RWPE1 (cell line): ENCODE results near the gene FCRL6.

Experiments used
- CTCF ChIA-PET: fragments of 350-600 bp; sonication (Branson Sonifier 250); formaldehyde crosslinking; extraction: SDS; loops from one replicate; lab custom pipeline; 2021; lab: Yijun Ruan, JAX
- POLR2A ChIA-PET: fragments of 400-600 bp; formaldehyde crosslinking; extraction: SDS; loops from one replicate; lab custom pipeline; 2020; ENCODE audit warnings: antibody characterized with exemption; ENCODE audit not compliant: low non-redundant PET; lab: Yijun Ruan, JAX
- DNase-seq: peaks from one replicate; pipeline ENCODE4 v3.0.0; 2012; ENCODE audit warnings: low spot score
- H3K27ac ChIP-seq: fragments of 450-650 bp; 2 replicates; pipeline ENCODE4 v1.5.1; 2017
- TF ChIP-seq, protein P1 (sequence below): fragments of 450-650 bp; conservative IDR thresholded peaks from 2 replicates; pipeline ENCODE4 v1.5.1; 2017; ENCODE audit warnings: low read depth, mild to moderate bottlenecking

The FCRL6 gene

DNA sequence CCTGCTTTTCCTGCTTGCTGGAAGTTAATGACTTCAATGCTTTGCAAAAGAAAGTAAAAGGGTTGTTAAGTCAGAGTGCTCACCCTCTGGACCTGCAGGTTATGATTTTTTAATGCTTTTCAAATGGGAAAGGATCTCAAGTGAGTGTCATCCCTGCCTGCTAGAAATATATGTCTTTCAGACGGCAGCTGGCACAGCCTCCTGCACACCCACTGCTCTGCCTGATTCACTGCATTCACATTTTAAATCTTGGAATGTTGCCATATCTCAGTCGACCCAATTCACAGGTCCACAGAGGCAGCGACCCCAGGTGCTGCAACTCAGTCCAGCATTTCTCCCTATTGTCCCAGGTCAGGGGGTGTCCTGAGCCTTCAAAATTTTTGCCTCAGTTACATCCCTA, 10.7 kb upstream of the FCRL6 start:
- no peak for DNase-seq
- ChIA-PET CTCF (no interaction called here), POLR2A (no interaction called here)
- no peak overlapping the region for H3K27ac ChIP-seq
- TF ChIP-seq, protein P1, sequence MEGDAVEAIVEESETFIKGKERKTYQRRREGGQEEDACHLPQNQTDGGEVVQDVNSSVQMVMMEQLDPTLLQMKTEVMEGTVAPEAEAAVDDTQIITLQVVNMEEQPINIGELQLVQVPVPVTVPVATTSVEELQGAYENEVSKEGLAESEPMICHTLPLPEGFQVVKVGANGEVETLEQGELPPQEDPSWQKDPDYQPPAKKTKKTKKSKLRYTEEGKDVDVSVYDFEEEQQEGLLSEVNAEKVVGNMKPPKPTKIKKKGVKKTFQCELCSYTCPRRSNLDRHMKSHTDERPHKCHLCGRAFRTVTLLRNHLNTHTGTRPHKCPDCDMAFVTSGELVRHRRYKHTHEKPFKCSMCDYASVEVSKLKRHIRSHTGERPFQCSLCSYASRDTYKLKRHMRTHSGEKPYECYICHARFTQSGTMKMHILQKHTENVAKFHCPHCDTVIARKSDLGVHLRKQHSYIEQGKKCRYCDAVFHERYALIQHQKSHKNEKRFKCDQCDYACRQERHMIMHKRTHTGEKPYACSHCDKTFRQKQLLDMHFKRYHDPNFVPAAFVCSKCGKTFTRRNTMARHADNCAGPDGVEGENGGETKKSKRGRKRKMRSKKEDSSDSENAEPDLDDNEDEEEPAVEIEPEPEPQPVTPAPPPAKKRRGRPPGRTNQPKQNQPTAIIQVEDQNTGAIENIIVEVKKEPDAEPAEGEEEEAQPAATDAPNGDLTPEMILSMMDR: no peak

DNA sequence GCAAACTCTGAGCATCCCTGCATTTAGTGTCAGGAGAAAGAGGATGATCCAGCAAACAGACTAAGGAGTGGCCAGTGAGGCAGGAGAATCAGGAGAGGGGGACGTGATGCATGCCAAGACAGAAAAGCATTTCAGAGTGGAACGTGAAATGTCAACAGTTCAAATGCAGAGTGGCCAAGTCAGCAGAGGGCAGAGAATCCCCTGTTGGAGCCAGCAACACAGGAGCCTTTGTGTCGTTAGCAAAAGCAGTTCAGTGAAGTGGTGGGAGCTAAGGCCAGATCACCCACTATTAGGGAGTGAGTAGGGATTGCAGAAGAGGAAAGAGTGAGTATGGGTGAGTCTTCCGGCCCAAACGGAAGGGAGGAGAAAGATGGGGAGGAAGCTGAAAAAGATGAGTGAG, 6.6 kb upstream of the FCRL6 start:
- no peak overlapping the region for H3K27ac ChIP-seq
- TF ChIP-seq, protein P1: no peak
- ChIA-PET POLR2A (no interaction called here), CTCF (no interaction called here)
- DNase-seq: no peak

DNA sequence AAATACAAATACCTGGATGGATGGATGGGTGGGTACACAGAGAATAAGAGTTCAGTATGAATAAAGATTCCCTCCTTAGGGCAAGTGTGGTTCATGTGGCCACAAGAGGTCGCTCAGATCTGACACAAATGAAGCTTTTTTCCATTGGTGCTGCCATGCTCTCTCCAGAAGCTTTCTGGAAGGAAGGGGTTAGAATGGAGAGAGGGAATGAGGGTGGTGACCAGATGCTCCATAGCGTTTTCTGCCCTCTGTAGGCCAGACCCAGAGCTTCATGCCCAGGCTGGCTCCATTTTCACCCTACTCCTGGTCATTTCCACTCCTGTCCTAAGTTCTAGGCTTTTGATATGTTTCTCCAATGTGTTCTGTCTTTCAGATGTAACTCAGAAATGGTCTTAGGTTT, 3.3 kb upstream of the FCRL6 start:
- POLR2A ChIA-PET: no interaction called here
- H3K27ac ChIP-seq: no peak overlapping the region
- CTCF ChIA-PET: interaction anchor here (0.6 to 3.1 kb wide), 25 partner anchors 9 to 637 kb away, joined by 3 to 109 read pairs (median 4); partner anchors contain the start of gene DUSP23
- DNase-seq: peak; percentile 69
- TF ChIP-seq, protein P1: peak; percentile 71

DNA sequence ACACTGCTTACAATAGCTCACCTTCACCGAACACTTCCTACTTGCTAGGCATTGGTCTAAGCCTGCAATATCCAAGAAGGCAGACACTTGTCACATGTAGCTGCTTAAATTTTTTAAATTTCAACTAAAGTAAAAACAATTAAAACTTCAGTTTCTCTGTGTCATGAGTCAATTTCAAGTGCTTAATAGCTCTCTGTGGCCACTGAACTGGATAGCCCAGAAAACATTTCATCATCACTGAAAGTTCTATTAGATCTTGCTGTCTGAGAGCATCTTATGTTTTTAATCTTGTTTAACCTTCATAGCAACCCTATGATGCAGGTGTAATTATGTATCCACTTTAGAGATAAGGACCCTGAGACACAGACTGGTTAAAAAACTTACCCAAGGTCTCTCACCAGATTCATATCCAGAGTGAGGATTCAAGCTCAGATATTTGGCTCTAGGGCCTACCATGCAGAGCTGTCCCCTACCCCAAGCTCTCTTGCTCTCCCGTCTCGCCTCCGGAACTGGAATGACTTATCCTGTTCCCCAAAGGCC, 2.6 kb upstream of the FCRL6 start:
- ChIA-PET POLR2A (no interaction called here), CTCF (interaction anchor here (0.5 to 3.1 kb wide), 27 partner anchors 10 to 638 kb away, joined by 3 to 109 read pairs (median 4); partner anchors contain the start of gene DUSP23)
- TF ChIP-seq, protein P1: no peak
- H3K27ac ChIP-seq: no peak overlapping the region
- no peak for DNase-seq

DNA sequence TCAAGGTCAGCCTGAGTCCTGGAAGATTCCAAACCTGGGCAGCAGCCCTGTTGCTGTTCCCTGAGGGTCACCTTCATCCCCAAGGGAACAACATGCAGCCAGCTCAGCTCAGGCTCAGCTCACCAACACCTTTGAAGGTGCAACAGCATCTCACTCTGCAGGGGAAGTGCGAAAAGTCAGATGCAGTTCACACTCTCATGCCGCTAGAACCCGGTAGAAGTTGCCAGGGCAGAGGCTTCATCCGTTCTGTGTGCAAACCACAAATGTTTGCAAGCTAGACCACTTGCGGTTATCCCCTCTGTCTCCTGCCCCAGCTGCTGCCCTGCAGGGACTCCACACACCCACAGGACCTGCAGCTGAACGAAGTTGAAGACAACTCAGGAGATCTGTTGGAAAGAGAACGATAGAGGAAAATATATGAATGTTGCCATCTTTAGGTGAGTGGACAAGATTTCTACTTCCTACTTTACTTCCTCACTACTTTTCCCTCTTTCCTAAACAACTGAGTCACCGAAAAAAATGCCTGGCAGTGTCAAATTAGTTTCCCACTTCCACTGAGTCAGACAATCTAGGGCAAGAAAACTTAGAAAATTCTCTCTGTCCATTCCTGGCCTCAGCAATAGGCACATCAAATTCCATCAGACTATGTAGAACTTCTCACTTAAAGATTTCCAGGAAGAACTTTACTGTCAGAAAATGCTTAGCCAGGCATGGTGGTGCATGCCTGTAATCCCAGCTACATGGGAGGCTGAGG, 1.8 kb upstream of the FCRL6 start:
- H3K27ac ChIP-seq: no peak overlapping the region
- ChIA-PET CTCF (interaction anchor here (0.9 to 3.1 kb wide), 5 partner anchors 10 to 623 kb away, joined by 3 to 109 read pairs (median 16); no protein-coding TSS in a partner anchor), POLR2A (no interaction called here)
- TF ChIP-seq, protein P1: no peak
- no peak for DNase-seq

DNA sequence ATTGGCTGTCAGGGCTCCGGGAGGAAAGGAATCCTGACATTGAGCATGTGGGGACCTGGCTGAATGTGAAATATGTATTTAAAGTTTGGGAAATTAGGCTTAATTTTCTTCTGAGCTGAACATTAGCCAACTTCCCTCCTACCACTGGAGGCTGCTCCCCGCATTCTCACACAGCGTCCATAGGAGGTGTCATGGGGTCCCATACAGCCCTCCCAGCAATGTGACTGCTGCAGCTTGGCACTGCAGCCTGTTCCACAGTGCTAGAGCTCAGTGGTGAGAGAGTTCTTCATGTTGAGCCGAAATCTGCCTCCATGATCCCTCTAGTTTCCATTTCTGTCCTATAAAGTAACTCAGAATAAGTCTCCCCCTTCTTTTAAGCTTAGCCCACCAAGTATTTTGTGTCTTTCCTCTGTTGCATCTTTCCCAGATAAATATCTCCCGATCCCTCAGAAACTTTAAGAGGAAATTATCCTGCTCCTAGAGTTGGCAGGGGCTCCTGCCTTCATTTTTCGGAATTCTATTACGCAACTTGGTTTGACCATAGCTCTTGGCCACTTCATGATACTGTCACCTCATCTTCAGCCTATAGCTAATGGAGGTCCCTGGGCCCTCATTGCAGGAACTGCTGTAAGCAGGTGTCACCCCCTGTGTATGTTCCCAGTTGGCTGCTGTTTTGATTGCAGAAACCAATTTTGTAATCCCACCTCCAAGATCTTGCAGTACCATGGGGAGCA, 2.0 kb downstream of the FCRL6 start:
- DNase-seq: no peak
- TF ChIP-seq, protein P1: no peak
- CTCF ChIA-PET: interaction anchor here (0.9 to 1.8 kb wide), 3 partner anchors 8 to 88 kb away, joined by 3 to 5 read pairs (median 5); no protein-coding TSS in a partner anchor
- no peak overlapping the region for H3K27ac ChIP-seq
- POLR2A ChIA-PET: no interaction called here
